GM12878 (cell line): Measurements from ENCODE around the gene ZMIZ1. TPM values are rescaled to one million over a fixed set of nuclear protein-coding genes. Genes with fewer than 3 reads are reported as not detected.

Source experiments
- ATAC-seq: fragments of 200-7000 bp; cut with Tn5 transposase; 3 replicates; pipeline ENCODE4 v1.9.1; 2020; ENCODE audit warnings: mild to moderate bottlenecking, moderate library complexity
- BruUV-seq: library from RNA; stranded (reverse); fragments of 400-500 nt; replicated peaks from 2 replicates; lab custom pipeline; 2021; lab: Mats Ljungman, UMichigan
- CTCF ChIA-PET: fragments of 300-600 bp; sonication (Branson Sonifier 250); formaldehyde crosslinking; extraction: SDS; loops from one replicate; lab custom pipeline; 2021; ENCODE audit warnings: inconsistent platforms; lab: Yijun Ruan, JAX
- POLR2A ChIA-PET: fragments of 350-600 bp; formaldehyde crosslinking; extraction: SDS; loops from one replicate; lab custom pipeline; 2021; ENCODE audit warnings: inconsistent platforms; lab: Charles Lee
- RAD21 ChIA-PET: fragments of 300-600 bp; sonication (Branson Sonifier 250); formaldehyde crosslinking; loops from one replicate; lab custom pipeline; 2023; ENCODE audit warnings: antibody characterized with exemption; ENCODE audit not compliant: unreplicated experiment; lab: Charles Lee
- SMC1A ChIA-PET: fragments of 300-600 bp; sonication (Branson Sonifier 250); formaldehyde crosslinking; loops from one replicate; lab custom pipeline; 2023; ENCODE audit not compliant: unreplicated experiment, uncharacterized antibody; lab: Charles Lee
- DNase-seq: peaks from one replicate; pipeline ENCODE4 v3.0.0-alpha.2; 2011; ENCODE audit warnings: low read depth, low spot score
- FAIRE-seq: peaks from 3 replicates; lab custom pipeline; 2011; peaks lifted over from hg19 to GRCh38; lab: Jason Lieb, UNC
- H2AFZ ChIP-seq: 2 replicates; pipeline ENCODE4 v1.6.0; 2011; ENCODE audit warnings: low read depth, low read length, control low read depth; ENCODE audit not compliant: control insufficient read depth
- H3K27ac ChIP-seq: 2 replicates; pipeline ENCODE4 v1.5.1; 2011; ENCODE audit warnings: control low read depth; ENCODE audit not compliant: control insufficient read depth, insufficient read depth
- H3K27me3 ChIP-seq, 2 experiments: replicated peaks in 1 of 2; 2 replicates each; pipeline versions ENCODE4 v1.6.0 to v1.6.1; 2011; ENCODE audit warnings: low read length in 1 of 2; ENCODE audit not compliant: control insufficient read depth in 2 of 2, insufficient read depth in 2 of 2
- H3K36me3 ChIP-seq, 2 experiments: 2 replicates each; pipeline ENCODE4 v1.5.1; 2011; ENCODE audit warnings: low read length in 1 of 2; ENCODE audit not compliant: control insufficient read depth in 2 of 2, insufficient read depth in 2 of 2
- H3K4me1 ChIP-seq: 2 replicates; pipeline ENCODE4 v1.6.1; 2011; ENCODE audit warnings: mild to moderate bottlenecking, low read length, moderate library complexity, mixed read lengths; ENCODE audit not compliant: control insufficient read depth, insufficient read depth
- H3K4me2 ChIP-seq: 2 replicates; pipeline ENCODE4 v1.6.0; 2011; ENCODE audit warnings: control low read depth; ENCODE audit not compliant: control insufficient read depth, insufficient read depth
- H3K4me3 ChIP-seq: fragments of 200-600 bp; sonication (generic); 2 replicates; pipeline ENCODE4 v1.5.1; 2016
- H3K79me2 ChIP-seq: 2 replicates; pipeline ENCODE4 v1.6.0; 2011; ENCODE audit warnings: low read length; ENCODE audit not compliant: control insufficient read depth, insufficient read depth
- H3K9ac ChIP-seq: 2 replicates; pipeline ENCODE4 v1.8.0; 2011; ENCODE audit warnings: low read length, control low read depth, mixed read lengths; ENCODE audit not compliant: control insufficient read depth, insufficient read depth
- H3K9me3 ChIP-seq: replicated peaks from 3 replicates; pipeline ENCODE4 v1.5.1; 2011; ENCODE audit warnings: mild to moderate bottlenecking, low read length; ENCODE audit not compliant: control insufficient read depth, insufficient read depth
- H4K20me1 ChIP-seq: 2 replicates; pipeline ENCODE4 v1.6.0; 2011; ENCODE audit not compliant: control insufficient read depth, insufficient read depth
- CHD2 ChIP-seq: IDR thresholded peaks from 2 replicates; pipeline ENCODE4 v1.6.1; 2011; ENCODE audit warnings: low read depth, low read length, improper control_type of control experiment, borderline replicate concordance
- DPF2 ChIP-seq: fragments of 450-650 bp; IDR thresholded peaks from 2 replicates; pipeline ENCODE4 v1.6.1; 2017; ENCODE audit warnings: mild to moderate bottlenecking
- POLR2A ChIP-seq: IDR thresholded peaks from 2 replicates; pipeline ENCODE4 v1.6.1; 2011; ENCODE audit warnings: low read depth, mild to moderate bottlenecking, low read length
- WGBS: methylation state at CpG from one replicate; pipeline ENCODE4 v1.1.6; 2016; ENCODE audit warnings: low lambda C conversion rate; ENCODE audit not compliant: insufficient replicate concordance, insufficient coverage; ENCODE audit errors: missing lambda C conversion rate; 5-methylcytosine and 5-hydroxymethylcytosine counted together
- in situ Hi-C: fragments of 300-500 bp; cut with MboI; formaldehyde crosslinking; loops from 9 replicates; pipeline ENCODE4 v1.14.3; 2018; ENCODE audit warnings: mixed read lengths
- intact Hi-C: fragments of 100-400 bp; cut with micrococcal nuclease; formaldehyde crosslinking; loops from one replicate; pipeline ENCODE4 v1.14.2; 2022; ENCODE audit not compliant: unreplicated experiment
- polyA plus RNA-seq, 11 experiments: library from polyadenylated mRNA; depleted of rRNA in 4 of 11; unstranded in 6 of 11; stranded (reverse) in 5 of 11; fragments of >200 nt; fragmentation: Nextera tagmentation in 4 of 11; fragmentation: Illumina TruSeq in 1 of 11; extraction: Ambion mirVana in 4 of 11; extraction: Trizol in 1 of 11; gene quantifications; 1 replicate in 1 of 11; 2 replicates in 10 of 11; pipeline versions ENCODE4 v1.2.1 to v1.2.3, GENCODE V29; 2011 to 2016; ENCODE audit warnings: inconsistent platforms in 2 of 11, missing spikeins in 2 of 11, low read depth in 1 of 11
- total RNA-seq, 4 experiments: library from RNA; depleted of rRNA in 3 of 4; stranded (reverse); fragments of >200 nt in 3 of 4; fragmentation: Illumina TruSeq in 1 of 4; extraction: Trizol in 1 of 4; gene quantifications; 2 replicates each; pipeline versions ENCODE4 v1.2.1 to v1.2.3, GENCODE V29; 2013 to 2021
- TF ChIP-seq, protein P1 (sequence below): IDR thresholded peaks from 2 replicates; pipeline ENCODE4 v1.6.1; 2012; ENCODE audit warnings: low read depth, low read length, improper control_type of control experiment
- TF ChIP-seq, protein P2 (sequence below): fragments of 450-650 bp; IDR thresholded peaks from 2 replicates; pipeline ENCODE4 v1.6.1; 2017; ENCODE audit warnings: low read depth, mild to moderate bottlenecking, moderate library complexity
- TF ChIP-seq, protein P3 (sequence below): fragments of 450-650 bp; IDR thresholded peaks from 2 replicates; pipeline ENCODE4 v1.6.1; 2017; ENCODE audit warnings: mild to moderate bottlenecking, moderate library complexity

ZMIZ1 gene
- total and polyA plus RNA-seq, 10 of the 15 experiments (the other 5 are each of a cell fraction or from before 2014, with no cell fraction given), result 3.1 to 82.3 (median 14.9) TPM

DNA sequence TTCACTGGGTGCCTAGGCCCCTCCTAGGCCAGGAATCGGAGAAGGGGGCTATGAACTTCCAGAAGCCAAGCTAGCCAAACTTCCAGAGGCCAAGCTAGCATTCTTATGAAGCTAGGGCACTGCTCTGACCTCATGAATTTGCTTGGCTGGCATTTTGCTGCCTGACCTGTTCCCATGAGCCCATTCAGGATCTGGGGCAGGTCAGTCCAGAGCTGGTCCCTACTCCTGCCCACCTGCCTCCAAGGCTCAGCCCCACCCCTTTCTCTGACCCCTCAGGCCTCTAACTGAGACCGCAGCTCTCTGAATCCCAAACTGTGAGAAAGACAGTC lies 277.2 kb downstream of the ZMIZ1 start:
- DNase-seq (no peak), FAIRE-seq (no peak), ATAC-seq (no peak)
- Histone ChIP-seq H2AFZ (no peak overlapping the region), H3K36me3 (peaks cover 8 to 19% of the 10 kb centered on the region in 2 experiments; a peak in 3 of 4 replicates), H3K79me2 (peaks cover 38% of the 10 kb centered on the region), H3K4me1 (peaks cover 12% of the 10 kb centered on the region), H3K4me3 (no peak overlapping the region), H3K27me3 (no peaks in the 10 kb centered on the region), H4K20me1 (no peaks in the 10 kb centered on the region; the same call in 1 of the 2 replicates), H3K4me2 (no peak overlapping the region), H3K9ac (no peak overlapping the region), H3K27ac (no peak overlapping the region), H3K9me3 (no peaks in the 10 kb centered on the region)
- in situ Hi-C loops, result no loop called here
- RAD21 ChIA-PET, result interaction anchor here (0.7 to 4.6 kb wide), 13 partner anchors 11 to 107 kb away, joined by 3 to 36 read pairs (median 6); no protein-coding TSS in a partner anchor
- intact Hi-C loops, result loop anchor here (2.0 kb wide), 1 partner anchor 59 kb away; no protein-coding TSS in a partner anchor
- POLR2A ChIA-PET, result interaction anchor here (0.9 to 3.7 kb wide), 3 partner anchors 11 to 98 kb away, joined by 3 to 15 read pairs (median 3); no protein-coding TSS in a partner anchor
- WGBS, result 50% methylated on average over 2 of the region's 2 CpGs
- CTCF ChIA-PET, result interaction anchor here (0.9 to 5.4 kb wide), 16 partner anchors 9 to 143 kb away, joined by 3 to 27 read pairs (median 6); no protein-coding TSS in a partner anchor
- TF ChIP-seq, protein P1, sequence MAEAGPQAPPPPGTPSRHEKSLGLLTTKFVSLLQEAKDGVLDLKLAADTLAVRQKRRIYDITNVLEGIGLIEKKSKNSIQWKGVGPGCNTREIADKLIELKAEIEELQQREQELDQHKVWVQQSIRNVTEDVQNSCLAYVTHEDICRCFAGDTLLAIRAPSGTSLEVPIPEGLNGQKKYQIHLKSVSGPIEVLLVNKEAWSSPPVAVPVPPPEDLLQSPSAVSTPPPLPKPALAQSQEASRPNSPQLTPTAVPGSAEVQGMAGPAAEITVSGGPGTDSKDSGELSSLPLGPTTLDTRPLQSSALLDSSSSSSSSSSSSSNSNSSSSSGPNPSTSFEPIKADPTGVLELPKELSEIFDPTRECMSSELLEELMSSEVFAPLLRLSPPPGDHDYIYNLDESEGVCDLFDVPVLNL, result no peak
- TF ChIP-seq, protein P2, sequence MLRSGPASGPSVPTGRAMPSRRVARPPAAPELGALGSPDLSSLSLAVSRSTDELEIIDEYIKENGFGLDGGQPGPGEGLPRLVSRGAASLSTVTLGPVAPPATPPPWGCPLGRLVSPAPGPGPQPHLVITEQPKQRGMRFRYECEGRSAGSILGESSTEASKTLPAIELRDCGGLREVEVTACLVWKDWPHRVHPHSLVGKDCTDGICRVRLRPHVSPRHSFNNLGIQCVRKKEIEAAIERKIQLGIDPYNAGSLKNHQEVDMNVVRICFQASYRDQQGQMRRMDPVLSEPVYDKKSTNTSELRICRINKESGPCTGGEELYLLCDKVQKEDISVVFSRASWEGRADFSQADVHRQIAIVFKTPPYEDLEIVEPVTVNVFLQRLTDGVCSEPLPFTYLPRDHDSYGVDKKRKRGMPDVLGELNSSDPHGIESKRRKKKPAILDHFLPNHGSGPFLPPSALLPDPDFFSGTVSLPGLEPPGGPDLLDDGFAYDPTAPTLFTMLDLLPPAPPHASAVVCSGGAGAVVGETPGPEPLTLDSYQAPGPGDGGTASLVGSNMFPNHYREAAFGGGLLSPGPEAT, result no peak
- no peak for TF ChIP-seq CHD2
- no peak for TF ChIP-seq DPF2
- TF ChIP-seq, protein P3, sequence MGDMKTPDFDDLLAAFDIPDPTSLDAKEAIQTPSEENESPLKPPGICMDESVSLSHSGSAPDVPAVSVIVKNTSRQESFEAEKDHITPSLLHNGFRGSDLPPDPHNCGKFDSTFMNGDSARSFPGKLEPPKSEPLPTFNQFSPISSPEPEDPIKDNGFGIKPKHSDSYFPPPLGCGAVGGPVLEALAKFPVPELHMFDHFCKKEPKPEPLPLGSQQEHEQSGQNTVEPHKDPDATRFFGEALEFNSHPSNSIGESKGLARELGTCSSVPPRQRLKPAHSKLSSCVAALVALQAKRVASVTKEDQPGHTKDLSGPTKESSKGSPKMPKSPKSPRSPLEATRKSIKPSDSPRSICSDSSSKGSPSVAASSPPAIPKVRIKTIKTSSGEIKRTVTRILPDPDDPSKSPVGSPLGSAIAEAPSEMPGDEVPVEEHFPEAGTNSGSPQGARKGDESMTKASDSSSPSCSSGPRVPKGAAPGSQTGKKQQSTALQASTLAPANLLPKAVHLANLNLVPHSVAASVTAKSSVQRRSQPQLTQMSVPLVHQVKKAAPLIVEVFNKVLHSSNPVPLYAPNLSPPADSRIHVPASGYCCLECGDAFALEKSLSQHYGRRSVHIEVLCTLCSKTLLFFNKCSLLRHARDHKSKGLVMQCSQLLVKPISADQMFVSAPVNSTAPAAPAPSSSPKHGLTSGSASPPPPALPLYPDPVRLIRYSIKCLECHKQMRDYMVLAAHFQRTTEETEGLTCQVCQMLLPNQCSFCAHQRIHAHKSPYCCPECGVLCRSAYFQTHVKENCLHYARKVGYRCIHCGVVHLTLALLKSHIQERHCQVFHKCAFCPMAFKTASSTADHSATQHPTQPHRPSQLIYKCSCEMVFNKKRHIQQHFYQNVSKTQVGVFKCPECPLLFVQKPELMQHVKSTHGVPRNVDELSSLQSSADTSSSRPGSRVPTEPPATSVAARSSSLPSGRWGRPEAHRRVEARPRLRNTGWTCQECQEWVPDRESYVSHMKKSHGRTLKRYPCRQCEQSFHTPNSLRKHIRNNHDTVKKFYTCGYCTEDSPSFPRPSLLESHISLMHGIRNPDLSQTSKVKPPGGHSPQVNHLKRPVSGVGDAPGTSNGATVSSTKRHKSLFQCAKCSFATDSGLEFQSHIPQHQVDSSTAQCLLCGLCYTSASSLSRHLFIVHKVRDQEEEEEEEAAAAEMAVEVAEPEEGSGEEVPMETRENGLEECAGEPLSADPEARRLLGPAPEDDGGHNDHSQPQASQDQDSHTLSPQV, result no peak
- no peak for TF ChIP-seq POLR2A
- no TSS peak for BruUV-seq
- SMC1A ChIA-PET, result interaction anchor here (0.6 to 3.5 kb wide), 9 partner anchors 9 to 100 kb away, joined by 3 to 18 read pairs (median 4); no protein-coding TSS in a partner anchor
